ENCODE results near the gene HJV. TPM values are rescaled to one million over a fixed set of nuclear protein-coding genes. Genes with fewer than 3 reads are reported as not detected.
"Not testable (repeated sequence)": the region's sequence is repeated elsewhere in the genome, so short reads cannot be mapped to it uniquely, and the experiment has no call there.

The HJV gene
- not detected for total RNA-seq

DNA sequence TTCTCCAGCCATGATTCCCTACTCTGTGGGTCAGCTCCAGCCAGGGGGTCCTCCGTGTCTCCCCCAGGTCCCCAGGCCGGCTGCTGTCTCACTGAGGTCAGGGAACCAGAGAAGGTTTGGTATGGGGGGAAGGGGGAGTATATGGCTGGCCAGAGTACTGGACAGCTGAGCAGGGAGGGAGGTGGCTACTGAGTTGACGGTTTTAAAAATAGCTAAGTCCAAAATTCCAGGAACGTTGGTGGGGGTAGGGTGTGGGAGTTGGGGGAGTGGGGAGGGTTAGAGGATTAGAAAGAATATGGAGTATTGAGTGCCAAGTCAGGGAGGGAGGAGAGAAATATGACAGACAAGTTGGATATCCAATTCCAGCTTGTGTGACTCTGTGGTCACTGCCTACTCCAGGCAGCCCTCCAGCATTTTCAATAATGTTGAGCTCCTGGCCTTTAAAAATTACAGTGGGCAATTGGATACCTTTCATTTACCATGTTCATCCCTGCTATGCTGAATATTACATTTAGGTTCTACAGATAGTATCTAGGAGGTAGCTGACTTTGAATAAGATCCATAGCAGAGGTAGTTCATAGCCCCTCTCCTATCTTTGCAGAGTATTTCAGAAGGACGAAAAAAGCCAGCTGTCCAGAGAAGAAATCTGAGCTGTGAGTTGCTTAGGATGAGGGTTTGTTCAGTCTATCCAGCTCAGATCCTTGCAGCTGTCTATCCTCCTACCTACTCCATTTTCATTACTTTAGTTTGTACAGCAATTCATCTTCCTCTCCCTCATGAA, at the start of gene HJV:
TSS of gene HJV (minus strand) at position 114 of the 781 bp plus-strand sequence. CDS start 1,504 bp downstream, outside the sequence.
- H3K4me1 Mint-ChIP-seq (ENCODE audit: low read depth) = peaks cover 8% of the 10 kb centered on the region
- peaks cover 38% of the 10 kb centered on the region for H3K27me3 Mint-ChIP-seq (ENCODE audit: low read depth)
- H3K9me3 Mint-ChIP-seq = no peaks in the 10 kb centered on the region
- no peak within 1 kb of the TSS for H3K4me3 Mint-ChIP-seq
- H3K36me3 Mint-ChIP-seq (ENCODE audit: low read depth) = no peaks in the 10 kb centered on the region
- intact Hi-C loops (cut with micrococcal nuclease) = no loop called here
- no peak within 1 kb of the TSS for H3K27ac Mint-ChIP-seq
- CTCF ChIA-PET = interaction anchor here (0.8 to 1.9 kb wide), 4 partner anchors 10 to 177 kb away, joined by 3 to 12 read pairs (median 5); partner anchors contain the start of genes NUDT17 and PIAS3
- no peak for DNase-seq

GRCh38 chr1:146059148-146059547, 37.6 kb upstream of the HJV start:
- DNase-seq; H3K9me3 Mint-ChIP-seq; H3K4me1 Mint-ChIP-seq (ENCODE audit: low read depth); H3K27ac Mint-ChIP-seq; H3K4me3 Mint-ChIP-seq; CTCF ChIA-PET; H3K27me3 Mint-ChIP-seq (ENCODE audit: low read depth); intact Hi-C loops (cut with micrococcal nuclease); H3K36me3 Mint-ChIP-seq (ENCODE audit: low read depth): not testable (repeated sequence)

DNA sequence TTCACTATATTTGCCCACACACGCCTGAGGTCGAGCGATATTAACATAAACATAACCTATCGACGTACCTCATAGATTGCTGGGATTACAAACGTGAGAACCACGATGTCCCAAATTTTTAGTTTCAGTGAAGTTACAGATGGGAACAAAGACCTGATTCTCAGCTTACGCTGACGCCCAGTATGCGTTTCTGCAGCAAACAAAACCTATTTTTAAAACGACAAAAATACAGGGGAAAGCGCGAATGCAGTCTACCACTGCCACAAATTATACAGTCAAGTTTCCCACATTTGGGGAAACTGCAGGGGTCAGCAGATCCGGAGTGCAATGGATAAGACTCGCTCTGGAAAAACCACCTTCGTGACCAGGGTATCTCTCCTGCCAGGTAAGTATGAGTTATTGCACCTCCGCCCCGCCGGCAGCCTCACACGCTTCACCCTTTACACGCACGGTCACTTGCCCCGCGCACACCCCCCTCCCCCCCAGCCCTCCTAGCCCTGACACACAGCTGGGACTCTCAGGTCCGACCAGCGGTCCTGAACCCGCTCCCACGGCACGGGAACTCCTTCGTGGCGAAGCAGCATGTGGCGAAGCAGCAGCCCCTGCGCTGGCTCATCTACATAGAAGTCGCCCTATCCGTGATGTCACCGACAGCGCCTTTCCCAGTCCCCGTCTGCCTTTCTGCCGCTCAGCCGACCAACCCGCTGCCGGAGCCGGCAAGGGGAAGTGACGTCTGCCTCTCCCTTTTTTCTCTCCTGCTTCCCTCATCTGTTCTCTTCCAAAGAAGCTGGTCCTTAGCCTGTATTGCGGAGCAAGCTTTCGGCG, 30.5 kb upstream of the HJV start:
- intact Hi-C loops (cut with micrococcal nuclease) = loop anchor here (1.0 kb wide), 1 partner anchor 14 kb away; no protein-coding TSS in a partner anchor
- Mint-ChIP-seq H3K27ac (peak overlapping the region; percentile 98), H3K4me1 (ENCODE audit: low read depth) (peaks cover 27% of the 10 kb centered on the region), H3K4me3 (peak overlapping the region; percentile 89)
- H3K36me3 Mint-ChIP-seq (ENCODE audit: low read depth); H3K27me3 Mint-ChIP-seq (ENCODE audit: low read depth); H3K9me3 Mint-ChIP-seq; CTCF ChIA-PET: not testable (repeated sequence)
- DNase-seq = peak; percentile 89

DNA sequence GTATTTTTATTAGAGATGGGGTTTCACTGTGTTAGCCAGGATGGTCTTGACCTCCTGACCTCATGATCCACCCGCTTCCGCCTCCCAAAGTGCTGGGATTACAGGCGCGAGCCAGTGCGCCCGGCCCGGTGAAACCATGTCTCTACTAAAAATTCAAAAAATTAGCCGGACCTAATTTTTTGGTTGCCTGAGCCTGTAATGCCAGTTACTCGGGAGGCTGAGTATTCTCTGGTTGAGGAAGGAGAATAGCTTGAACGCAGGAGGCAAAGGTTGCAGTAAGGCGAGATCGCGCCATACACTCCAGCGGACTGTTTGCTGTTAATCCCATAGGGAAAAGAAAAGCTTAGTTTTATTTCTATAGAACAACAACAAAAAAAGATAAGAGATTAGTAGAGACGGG, 29.9 kb upstream of the HJV start:
- Mint-ChIP-seq H3K9me3 (peaks cover 2% of the 10 kb centered on the region), H3K27ac (peak overlapping the region; percentile 98), H3K4me3 (peak overlapping the region; percentile 89), H3K4me1 (ENCODE audit: low read depth) (peaks cover 27% of the 10 kb centered on the region), H3K36me3 (ENCODE audit: low read depth) (peaks cover 1% of the 10 kb centered on the region), H3K27me3 (ENCODE audit: low read depth) (no peaks in the 10 kb centered on the region)
- DNase-seq = no peak
- intact Hi-C loops (cut with micrococcal nuclease) = no loop called here
- CTCF ChIA-PET = interaction anchor here (1.2 kb wide), 1 partner anchor 13 kb away, joined by 4 read pairs; no protein-coding TSS in a partner anchor

DNA sequence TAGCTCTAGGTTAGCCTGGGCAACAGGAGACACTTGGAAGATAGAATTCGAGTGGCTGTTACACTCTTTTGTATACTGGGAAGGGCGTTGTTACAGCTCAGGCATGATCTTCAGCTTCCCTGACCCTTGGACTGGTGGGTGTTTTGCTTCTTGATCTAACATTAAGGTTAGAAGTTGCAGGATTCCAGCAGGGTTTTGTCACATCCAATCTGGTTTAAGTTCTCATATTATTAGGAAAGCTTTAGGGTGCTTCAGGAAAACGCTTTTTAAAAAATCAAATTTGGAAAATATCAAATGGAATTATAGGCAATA, 29.1 kb upstream of the HJV start:
- DNase-seq; H3K27me3 Mint-ChIP-seq (ENCODE audit: low read depth); H3K27ac Mint-ChIP-seq; intact Hi-C loops (cut with micrococcal nuclease); H3K4me3 Mint-ChIP-seq; H3K36me3 Mint-ChIP-seq (ENCODE audit: low read depth); H3K9me3 Mint-ChIP-seq: not testable (repeated sequence)
- peaks cover 27% of the 10 kb centered on the region for H3K4me1 Mint-ChIP-seq (ENCODE audit: low read depth)
- CTCF ChIA-PET = interaction anchor here (1.2 kb wide), 1 partner anchor 12 kb away, joined by 4 read pairs; no protein-coding TSS in a partner anchor

DNA sequence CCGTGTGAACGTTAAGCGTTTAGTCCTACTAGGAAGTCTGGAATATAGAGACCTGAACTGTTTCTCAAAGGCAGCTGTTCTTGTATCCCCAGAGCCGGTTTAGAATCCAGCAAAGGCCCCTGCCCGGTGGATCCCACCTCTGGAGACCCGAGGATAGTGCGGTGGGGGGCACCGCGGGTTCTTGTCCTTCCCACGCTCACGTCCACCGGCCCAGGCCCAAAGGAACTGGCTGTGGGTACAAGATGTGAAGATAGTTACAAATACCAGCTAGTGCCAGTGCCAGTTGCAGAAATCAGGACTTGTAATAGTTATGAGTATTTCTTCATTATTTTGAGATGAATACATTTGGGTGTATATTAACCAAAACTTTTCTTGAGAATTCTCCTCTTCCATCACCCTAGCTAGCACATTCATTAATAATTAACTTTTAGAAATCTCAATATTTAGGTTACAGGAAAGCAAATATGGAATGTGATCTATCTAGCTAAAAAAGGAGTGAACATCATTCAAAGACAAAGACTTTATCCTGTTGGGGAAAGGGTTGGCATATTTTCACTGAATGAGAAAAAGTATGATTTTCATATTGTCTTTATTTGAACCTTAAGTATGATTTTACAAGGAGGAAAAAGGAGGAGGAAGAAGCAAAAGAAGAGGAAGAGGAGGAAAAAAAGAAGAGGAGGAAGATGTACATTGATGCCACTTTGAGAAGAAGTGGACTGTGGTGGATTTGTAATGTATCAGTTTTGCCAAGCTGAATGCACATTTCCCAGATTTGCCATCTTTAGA, 28.5 kb upstream of the HJV start:
- intact Hi-C loops (cut with micrococcal nuclease); H3K4me3 Mint-ChIP-seq; H3K27me3 Mint-ChIP-seq (ENCODE audit: low read depth); H3K9me3 Mint-ChIP-seq; H3K36me3 Mint-ChIP-seq (ENCODE audit: low read depth); H3K27ac Mint-ChIP-seq; DNase-seq: not testable (repeated sequence)
- CTCF ChIA-PET = interaction anchor here (1.2 kb wide), 1 partner anchor 11 kb away, joined by 4 read pairs; no protein-coding TSS in a partner anchor
- peaks cover 27% of the 10 kb centered on the region for H3K4me1 Mint-ChIP-seq (ENCODE audit: low read depth)

DNA sequence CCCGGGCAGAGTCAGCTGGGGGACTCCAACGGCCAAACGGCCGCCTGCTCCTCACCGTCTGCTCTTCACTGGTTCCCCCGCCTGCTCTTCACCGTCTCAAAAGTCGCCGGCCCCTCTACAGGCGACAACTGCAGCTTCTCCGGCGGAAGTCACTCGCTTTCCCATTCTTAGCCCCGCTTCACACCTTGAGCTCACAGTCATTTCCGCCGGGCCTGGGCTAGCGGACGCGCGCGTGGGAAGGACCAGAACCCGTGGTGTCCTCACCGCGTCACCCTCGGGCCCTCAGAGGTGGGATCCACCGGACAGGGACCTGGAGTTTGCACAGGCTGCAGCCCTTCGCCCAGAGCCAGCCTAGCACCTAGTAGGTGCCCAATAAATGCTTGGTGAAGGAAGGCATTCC, 27.9 kb upstream of the HJV start:
- Mint-ChIP-seq H3K9me3 (peaks cover under 1% of the 10 kb centered on the region), H3K27me3 (ENCODE audit: low read depth) (no peaks in the 10 kb centered on the region), H3K27ac (no peak overlapping the region), H3K36me3 (ENCODE audit: low read depth) (peaks cover 1% of the 10 kb centered on the region), H3K4me3 (no peak overlapping the region), H3K4me1 (ENCODE audit: low read depth) (peaks cover 27% of the 10 kb centered on the region)
- CTCF ChIA-PET = no interaction called here
- intact Hi-C loops (cut with micrococcal nuclease) = no loop called here
- no peak for DNase-seq

GRCh38 chr1:146048514-146049115, 27.1 kb upstream of the HJV start:
- H3K36me3 Mint-ChIP-seq (ENCODE audit: low read depth); DNase-seq; H3K27me3 Mint-ChIP-seq (ENCODE audit: low read depth); H3K9me3 Mint-ChIP-seq; intact Hi-C loops (cut with micrococcal nuclease); H3K27ac Mint-ChIP-seq; H3K4me3 Mint-ChIP-seq: not testable (repeated sequence)
- peaks cover 27% of the 10 kb centered on the region for H3K4me1 Mint-ChIP-seq (ENCODE audit: low read depth)
- CTCF ChIA-PET = interaction anchor here (1.3 kb wide), 1 partner anchor 11 kb away, joined by 4 read pairs; no protein-coding TSS in a partner anchor

GRCh38 chr1:146046664-146047063, 25.1 kb upstream of the HJV start:
- H3K4me3 Mint-ChIP-seq = no peak overlapping the region
- no peaks in the 10 kb centered on the region for H3K27me3 Mint-ChIP-seq (ENCODE audit: low read depth)
- no peaks in the 10 kb centered on the region for H3K9me3 Mint-ChIP-seq
- H3K36me3 Mint-ChIP-seq (ENCODE audit: low read depth) = no peaks in the 10 kb centered on the region
- peaks cover 19% of the 10 kb centered on the region for H3K4me1 Mint-ChIP-seq (ENCODE audit: low read depth)
- DNase-seq = no peak
- intact Hi-C loops (cut with micrococcal nuclease) = no loop called here
- no peak overlapping the region for H3K27ac Mint-ChIP-seq
- CTCF ChIA-PET = interaction anchor here (0.7 kb wide), 1 partner anchor 13 kb away, joined by 3 read pairs; no protein-coding TSS in a partner anchor

GRCh38 chr1:146039844-146040194, 18.3 kb upstream of the HJV start:
- no peak for DNase-seq
- CTCF ChIA-PET = interaction anchor here (2.1 kb wide), 1 partner anchor 194 kb away, joined by 6 read pairs; the partner anchor contains the start of gene NUDT17
- Mint-ChIP-seq H3K36me3 (ENCODE audit: low read depth) (peaks cover 18% of the 10 kb centered on the region), H3K4me1 (ENCODE audit: low read depth) (peaks cover 30% of the 10 kb centered on the region), H3K27ac (no peak overlapping the region), H3K9me3 (no peaks in the 10 kb centered on the region), H3K27me3 (ENCODE audit: low read depth) (peaks cover 9% of the 10 kb centered on the region), H3K4me3 (peak overlapping the region; percentile 99)
- intact Hi-C loops (cut with micrococcal nuclease) = no loop called here

GRCh38 chr1:146036965-146037646, 15.6 kb upstream of the HJV start:
- Mint-ChIP-seq H3K36me3 (ENCODE audit: low read depth) (peaks cover 18% of the 10 kb centered on the region), H3K27me3 (ENCODE audit: low read depth) (peaks cover 9% of the 10 kb centered on the region), H3K4me3 (peak overlapping the region; percentile 99), H3K4me1 (ENCODE audit: low read depth) (peaks cover 37% of the 10 kb centered on the region), H3K9me3 (no peaks in the 10 kb centered on the region), H3K27ac (peak overlapping the region; percentile 99)
- CTCF ChIA-PET = interaction anchor here (0.5 to 1.4 kb wide), 8 partner anchors 11 to 109 kb away, joined by 3 to 4 read pairs (median 4); no protein-coding TSS in a partner anchor
- intact Hi-C loops (cut with micrococcal nuclease) = loop anchor here (1.0 kb wide), 3 partner anchors 41 to 73 kb away; partner anchors contain the start of genes ANKRD34A, POLR3GL and TXNIP
- DNase-seq = peak; percentile 89

All from activated naive CD4-positive, alpha-beta T cell treated with anti-CD3 and anti-CD28 coated beads for 36 hours (primary cell).